Endothelial cell of umbilical vein (primary cell): Measurements from ENCODE around the gene SUGCT. TPM values are rescaled to one million over a fixed set of nuclear protein-coding genes. Genes with fewer than 3 reads are reported as not detected.

Experiments used
- BruUV-seq: library from RNA; stranded (reverse); fragments of 400-500 nt; replicated peaks from 2 replicates; lab custom pipeline; 2021; lab: Mats Ljungman, UMichigan
- CTCF ChIA-PET: fragments of 300-600, 350-600 bp; sonication (Branson Sonifier 250); formaldehyde crosslinking; loops from one replicate; lab custom pipeline; 2021; ENCODE audit warnings: antibody characterized with exemption, inconsistent platforms; lab: Charles Lee
- POLR2A ChIA-PET: fragments of 300-600, 350-600 bp; sonication (Branson Sonifier 250); formaldehyde crosslinking; loops from one replicate; lab custom pipeline; 2021; ENCODE audit warnings: antibody characterized with exemption, inconsistent platforms; lab: Charles Lee
- DNase-seq: peaks from one replicate; pipeline ENCODE4 v3.0.0-alpha.2; 2011; ENCODE audit warnings: low read depth, low spot score
- FAIRE-seq: peaks from 2 replicates; lab custom pipeline; 2011; peaks lifted over from hg19 to GRCh38; lab: Jason Lieb, UNC
- H2AFZ ChIP-seq: 2 replicates; pipeline ENCODE4 v1.6.0; 2012; ENCODE audit warnings: low read depth, low read length, control low read depth, inconsistent platforms
- H3K27ac ChIP-seq: 2 replicates; pipeline ENCODE4 v1.5.1; 2011; ENCODE audit warnings: low read depth, mild to moderate bottlenecking, control low read depth, low read length, moderate library complexity; ENCODE audit not compliant: insufficient read depth
- H3K27me3 ChIP-seq, 2 experiments: 2 replicates each; pipeline versions ENCODE4 v1.6.0 to v1.6.1; 2011; ENCODE audit warnings: low read length in 2 of 2, mixed read lengths in 1 of 2; ENCODE audit not compliant: control insufficient read depth in 2 of 2, insufficient read depth in 2 of 2
- H3K36me3 ChIP-seq, 2 experiments: 2 replicates in 1 of 2; 3 replicates in 1 of 2; pipeline ENCODE4 v1.5.1; 2011; ENCODE audit warnings: low read length in 2 of 2, mild to moderate bottlenecking in 1 of 2, moderate library complexity in 1 of 2; ENCODE audit not compliant: control insufficient read depth in 2 of 2, insufficient read depth in 2 of 2; ENCODE audit errors: extremely low read depth in 1 of 2
- H3K4me1 ChIP-seq: 3 replicates; pipeline ENCODE4 v1.5.1; 2011; ENCODE audit warnings: mild to moderate bottlenecking, low read length; ENCODE audit not compliant: control insufficient read depth, insufficient read depth; ENCODE audit errors: extremely low read depth
- H3K4me2 ChIP-seq: 2 replicates; pipeline ENCODE4 v1.6.1; 2011; ENCODE audit warnings: low read length, control low read depth, mixed read lengths; ENCODE audit not compliant: insufficient read depth
- H3K4me3 ChIP-seq, 3 experiments: fragments of 200-600 bp in 1 of 3; sonication (generic), shearing (Covaris generic) in 1 of 3; replicated peaks in 1 of 3; 2 replicates each; pipeline ENCODE4 v1.5.1; 2011 to 2016; ENCODE audit warnings: control low read depth in 3 of 3, low read length in 3 of 3, mild to moderate bottlenecking in 2 of 3, inconsistent platforms in 1 of 3, low read depth in 1 of 3, moderate library complexity in 1 of 3; ENCODE audit not compliant: insufficient read depth in 1 of 3
- H3K79me2 ChIP-seq: 2 replicates; pipeline ENCODE4 v1.6.0; 2012; ENCODE audit warnings: low read length, inconsistent platforms; ENCODE audit not compliant: control insufficient read depth, insufficient read depth
- H3K9ac ChIP-seq: replicated peaks from 2 replicates; pipeline ENCODE3; 2011; ENCODE audit warnings: low read length, control low read depth; ENCODE audit not compliant: insufficient read depth; ENCODE audit errors: extremely low read depth
- H3K9me1 ChIP-seq: replicated peaks from 3 replicates; pipeline ENCODE4 v1.6.0; 2011; ENCODE audit warnings: mild to moderate bottlenecking, low read length; ENCODE audit not compliant: control insufficient read depth, insufficient read depth; ENCODE audit errors: extremely low read depth
- H3K9me3 ChIP-seq: replicated peaks from 2 replicates; pipeline ENCODE4 v1.5.1; 2012; ENCODE audit warnings: low read length, inconsistent platforms; ENCODE audit not compliant: control insufficient read depth, insufficient read depth
- H4K20me1 ChIP-seq: replicated peaks from 2 replicates; pipeline ENCODE3; 2011; ENCODE audit warnings: mild to moderate bottlenecking, low read length; ENCODE audit not compliant: control insufficient read depth, insufficient read depth; ENCODE audit errors: extremely low read depth
- EZH2 ChIP-seq: IDR thresholded peaks from 2 replicates; pipeline ENCODE4 v1.6.1; 2012; ENCODE audit warnings: borderline replicate concordance, low read depth, mild to moderate bottlenecking, moderate library complexity, low read length, inconsistent platforms; ENCODE audit not compliant: severe bottlenecking
- FOS ChIP-seq: IDR thresholded peaks from 2 replicates; pipeline ENCODE4 v1.6.1; 2011; ENCODE audit warnings: mild to moderate bottlenecking, low read length, moderate library complexity, borderline replicate concordance; ENCODE audit not compliant: insufficient read depth
- GATA2 ChIP-seq: IDR thresholded peaks from 2 replicates; pipeline ENCODE4 v1.7.0; 2011; ENCODE audit warnings: low read depth, mild to moderate bottlenecking, moderate library complexity, mixed read lengths, low read length; ENCODE audit not compliant: insufficient read length, insufficient read depth
- JUN ChIP-seq: IDR thresholded peaks from 2 replicates; pipeline ENCODE4 v1.6.1; 2011; ENCODE audit warnings: borderline replicate concordance, low read depth; ENCODE audit not compliant: insufficient read length, insufficient read depth
- MYC ChIP-seq: IDR thresholded peaks from one replicate; pipeline ENCODE4 v1.6.1; 2011; ENCODE audit warnings: mild to moderate bottlenecking, low read depth, low read length
- POLR2A ChIP-seq: IDR thresholded peaks from 2 replicates; pipeline ENCODE4 v1.6.1; 2012; ENCODE audit warnings: low read depth, mild to moderate bottlenecking, control low read depth, low read length
- POLR2AphosphoS5 ChIP-seq: IDR thresholded peaks from 2 replicates; pipeline ENCODE4 v1.6.1; 2012; ENCODE audit warnings: low read depth, mild to moderate bottlenecking, control low read depth, low read length, moderate library complexity; ENCODE audit not compliant: insufficient read depth
- dilution Hi-C: fragments of 300-500 bp; cut with MboI; formaldehyde crosslinking; loops from one replicate; pipeline ENCODE4 v1.15.0; 2019; ENCODE audit warnings: low sequenced_read_pairs; ENCODE audit not compliant: extremely low pct_ligation_motif_present
- intact Hi-C: fragments of 100-400 bp; cut with micrococcal nuclease; formaldehyde crosslinking; loops from one replicate; pipeline ENCODE4 v1.10.0; 2022
- polyA plus RNA-seq, 4 experiments: library from polyadenylated mRNA; depleted of rRNA in 3 of 4; stranded (reverse) in 3 of 4; unstranded in 1 of 4; fragments of >200 nt; gene quantifications; 2 replicates each; pipeline versions ENCODE4 v1.2.1 to v1.2.3, GENCODE V29; 2011 to 2012; ENCODE audit warnings: missing spikeins in 1 of 4
- total RNA-seq: library from RNA; stranded (reverse); gene quantifications from 2 replicates; pipeline ENCODE4 v1.2.3, GENCODE V29; 2021
- TF ChIP-seq, protein P1 (sequence below): IDR thresholded peaks from 2 replicates; pipeline ENCODE4 v1.6.1; 2011; ENCODE audit not compliant: insufficient read depth, insufficient read length
- TF ChIP-seq, protein P2 (sequence below), 2 donors: IDR thresholded peaks; 1 replicate in 1 of 2; 2 replicates in 1 of 2; pipeline ENCODE4 v1.5.1; 2011; ENCODE audit warnings: low read length in 2 of 2, mild to moderate bottlenecking in 2 of 2, moderate library complexity in 2 of 2, control low read depth in 1 of 2, inconsistent platforms in 1 of 2, low read depth in 1 of 2; ENCODE audit not compliant: insufficient read depth in 1 of 2; ENCODE audit errors: extremely low read depth in 1 of 2

SUGCT gene
- total and polyA plus RNA-seq, 2 donors (not counting 3 experiments of a cell fraction or from before 2014, with no cell fraction given) = 1.2 to 1.4 TPM

DNA sequence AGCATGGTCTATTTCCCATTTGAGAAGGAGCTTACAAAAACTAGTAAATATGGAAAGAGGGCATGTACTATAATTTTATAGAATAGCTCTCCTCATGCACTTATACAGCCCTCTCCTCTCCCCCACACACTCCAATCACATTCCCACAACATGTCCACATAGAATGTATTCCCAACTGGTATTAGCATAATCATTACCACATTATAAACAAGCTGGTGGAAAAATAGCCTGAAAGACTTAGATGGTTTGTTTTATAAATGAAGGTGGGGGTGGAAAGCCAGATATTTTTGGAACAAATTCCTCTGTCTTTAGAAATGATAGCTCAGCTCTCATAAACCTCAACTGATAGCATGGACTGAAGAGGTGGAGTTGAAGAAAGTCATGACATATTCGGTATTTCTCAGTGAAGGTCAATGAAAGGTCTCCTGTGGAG is 410.1 kb downstream of the SUGCT start:
- POLR2A ChIA-PET = no interaction called here
- CTCF ChIA-PET = interaction anchor here (0.9 to 1.3 kb wide), 4 partner anchors 11 to 312 kb away, joined by 3 to 6 read pairs (median 4); no protein-coding TSS in a partner anchor
- Histone ChIP-seq H3K27ac (no peak overlapping the region), H3K9me1 (no peaks in the 10 kb centered on the region), H4K20me1 (no peaks in the 10 kb centered on the region), H2AFZ (no peak overlapping the region), H3K79me2 (no peaks in the 10 kb centered on the region), H3K9ac (no peak overlapping the region), H3K4me3 (no peak overlapping the region), H3K4me2 (no peak overlapping the region), H3K9me3 (no peaks in the 10 kb centered on the region), H3K4me1 (no peaks in the 10 kb centered on the region), H3K27me3 (no peaks in the 10 kb centered on the region), H3K36me3 (no peaks in the 10 kb centered on the region)
- intact Hi-C loops = no loop called here
- dilution Hi-C loops = no loop called here
- BruUV-seq = no TSS peak
- TF ChIP-seq MYC = no peak
- no peak for TF ChIP-seq POLR2AphosphoS5
- no peak for TF ChIP-seq POLR2A
- no peak for TF ChIP-seq FOS
- TF ChIP-seq JUN = no peak
- TF ChIP-seq, protein P1, sequence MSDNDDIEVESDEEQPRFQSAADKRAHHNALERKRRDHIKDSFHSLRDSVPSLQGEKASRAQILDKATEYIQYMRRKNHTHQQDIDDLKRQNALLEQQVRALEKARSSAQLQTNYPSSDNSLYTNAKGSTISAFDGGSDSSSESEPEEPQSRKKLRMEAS = no peak
- TF ChIP-seq, protein P2, sequence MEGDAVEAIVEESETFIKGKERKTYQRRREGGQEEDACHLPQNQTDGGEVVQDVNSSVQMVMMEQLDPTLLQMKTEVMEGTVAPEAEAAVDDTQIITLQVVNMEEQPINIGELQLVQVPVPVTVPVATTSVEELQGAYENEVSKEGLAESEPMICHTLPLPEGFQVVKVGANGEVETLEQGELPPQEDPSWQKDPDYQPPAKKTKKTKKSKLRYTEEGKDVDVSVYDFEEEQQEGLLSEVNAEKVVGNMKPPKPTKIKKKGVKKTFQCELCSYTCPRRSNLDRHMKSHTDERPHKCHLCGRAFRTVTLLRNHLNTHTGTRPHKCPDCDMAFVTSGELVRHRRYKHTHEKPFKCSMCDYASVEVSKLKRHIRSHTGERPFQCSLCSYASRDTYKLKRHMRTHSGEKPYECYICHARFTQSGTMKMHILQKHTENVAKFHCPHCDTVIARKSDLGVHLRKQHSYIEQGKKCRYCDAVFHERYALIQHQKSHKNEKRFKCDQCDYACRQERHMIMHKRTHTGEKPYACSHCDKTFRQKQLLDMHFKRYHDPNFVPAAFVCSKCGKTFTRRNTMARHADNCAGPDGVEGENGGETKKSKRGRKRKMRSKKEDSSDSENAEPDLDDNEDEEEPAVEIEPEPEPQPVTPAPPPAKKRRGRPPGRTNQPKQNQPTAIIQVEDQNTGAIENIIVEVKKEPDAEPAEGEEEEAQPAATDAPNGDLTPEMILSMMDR (IDR thresholded peaks at IDR 0.05; ENCODE audit: extremely low read depth in 1 of 2, insufficient read depth in 1 of 2, low read depth in 1 of 2, low read length in 2 of 2) = no peak
- TF ChIP-seq GATA2 = no peak
- TF ChIP-seq EZH2 = no peak
- DNase-seq (no peak), FAIRE-seq (no peak)
